ENCODE data around the gene SMIM24.
"Not testable (repeated sequence)": the region's sequence is repeated elsewhere in the genome, so short reads cannot be mapped to it uniquely, and the experiment has no call there.

SMIM24 gene

DNA sequence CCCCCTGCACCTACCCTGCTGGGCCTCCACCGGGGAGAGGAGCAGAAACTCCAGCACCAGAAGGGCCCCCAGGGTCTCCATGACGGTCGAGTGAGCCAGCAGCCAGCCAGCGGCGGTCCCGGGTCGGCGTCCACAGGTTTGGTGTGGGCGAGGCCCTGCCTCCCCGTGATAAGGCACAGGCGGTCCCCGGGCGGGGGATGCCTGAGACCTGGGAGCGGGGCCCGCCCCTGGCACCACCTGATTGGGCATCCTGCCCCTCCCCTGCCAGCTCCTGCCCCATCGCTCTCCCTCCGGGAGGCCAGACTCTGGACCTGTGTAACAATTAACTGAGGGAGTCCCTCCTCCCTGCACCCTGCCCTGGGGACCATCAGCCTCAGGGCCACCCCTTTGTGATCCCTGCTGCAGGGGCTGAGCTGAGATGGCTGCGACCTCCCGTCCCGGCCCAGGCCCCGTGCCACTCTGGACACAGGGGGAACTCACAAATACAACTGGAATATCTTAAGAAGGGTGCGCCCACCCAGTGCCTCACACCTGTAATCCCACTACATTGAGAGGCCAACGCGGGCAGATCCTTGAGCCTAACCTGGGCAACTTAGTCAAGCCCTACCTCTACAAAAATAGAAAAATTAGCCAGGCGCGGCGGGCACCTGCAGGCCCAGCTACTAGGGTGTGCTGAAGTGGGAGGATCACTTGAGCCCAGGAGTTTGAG is at the start of gene SMIM24:
TSS of gene SMIM24 (minus strand) at position 143 of the 709 bp plus-strand sequence. CDS start at position 81, 62 bp downstream.
- DNase-seq = peak; percentile 43

DNA sequence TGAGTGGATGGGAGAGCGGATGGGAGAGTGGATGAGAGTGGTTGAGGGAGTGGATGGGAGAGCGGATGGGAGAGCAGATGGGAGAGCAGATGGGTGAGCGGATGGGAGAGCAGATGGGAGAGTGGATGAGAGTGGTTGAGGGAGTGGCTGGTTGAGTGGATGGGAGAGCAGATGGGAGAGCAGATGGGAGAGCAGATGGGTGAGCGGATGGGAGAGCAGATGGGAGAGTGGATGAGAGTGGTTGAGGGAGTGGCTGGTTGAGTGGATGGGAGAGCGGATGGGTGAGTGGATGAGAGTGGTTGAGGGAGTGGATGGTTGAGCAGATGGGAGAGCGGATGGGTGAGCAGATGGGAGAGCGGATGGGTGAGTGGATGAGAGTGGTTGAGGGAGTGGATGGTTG is 49.0 kb upstream of the SMIM24 start:
- not testable (repeated sequence) for DNase-seq

DNA sequence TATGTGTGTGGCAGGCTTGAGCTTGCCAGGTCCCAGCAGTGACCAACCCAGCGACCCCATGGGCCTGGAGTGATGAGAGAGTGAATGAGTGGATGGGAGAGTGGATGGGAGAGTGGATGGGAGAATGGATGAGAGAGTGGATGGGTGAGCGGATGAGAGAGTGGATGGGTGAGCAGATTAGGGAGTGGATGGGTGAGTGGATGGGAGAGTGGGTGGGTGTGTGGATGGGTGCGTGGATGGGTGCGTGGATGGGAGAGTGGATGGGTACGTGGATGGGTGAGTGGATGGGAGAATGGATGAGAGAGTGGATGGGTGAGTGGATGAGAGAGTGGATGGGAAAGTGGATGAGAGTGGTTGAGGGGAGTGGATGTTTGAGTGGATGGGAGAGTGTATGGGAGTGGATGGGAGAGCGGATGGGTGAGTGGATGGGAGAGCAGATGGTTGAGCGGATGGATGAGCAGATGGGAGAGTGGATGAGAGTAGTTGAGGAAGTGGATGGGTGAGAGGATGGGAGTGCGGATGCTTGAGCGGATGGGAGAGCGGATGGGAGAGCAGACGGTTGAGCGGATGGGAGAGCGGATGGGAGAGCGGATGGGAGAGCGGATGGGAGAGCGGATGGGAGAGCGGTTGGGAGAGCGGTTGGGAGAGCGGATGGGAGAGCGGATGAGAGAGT is 48.4 kb upstream of the SMIM24 start:
- no peak for DNase-seq

DNA sequence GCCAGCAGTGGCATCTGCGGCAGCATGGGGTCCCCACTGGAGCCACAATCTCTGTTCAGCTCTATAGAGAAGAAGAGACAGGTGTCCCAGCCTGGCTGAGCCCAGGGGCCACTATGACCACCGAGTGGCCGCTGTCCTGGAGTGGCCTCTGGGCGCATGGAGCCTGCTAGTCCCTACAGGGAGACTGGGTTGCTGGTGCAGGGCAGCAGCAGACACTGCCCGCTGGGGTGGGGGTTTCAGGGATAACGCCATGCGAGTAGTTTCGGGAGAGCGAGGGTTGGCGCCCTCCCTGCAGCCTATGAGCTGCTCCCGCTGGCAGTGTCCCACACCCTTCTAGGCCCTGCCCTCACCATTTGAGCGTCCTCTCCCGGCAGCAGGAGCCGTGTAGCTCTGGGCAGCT is 47.8 kb upstream of the SMIM24 start:
- DNase-seq = no peak

DNA sequence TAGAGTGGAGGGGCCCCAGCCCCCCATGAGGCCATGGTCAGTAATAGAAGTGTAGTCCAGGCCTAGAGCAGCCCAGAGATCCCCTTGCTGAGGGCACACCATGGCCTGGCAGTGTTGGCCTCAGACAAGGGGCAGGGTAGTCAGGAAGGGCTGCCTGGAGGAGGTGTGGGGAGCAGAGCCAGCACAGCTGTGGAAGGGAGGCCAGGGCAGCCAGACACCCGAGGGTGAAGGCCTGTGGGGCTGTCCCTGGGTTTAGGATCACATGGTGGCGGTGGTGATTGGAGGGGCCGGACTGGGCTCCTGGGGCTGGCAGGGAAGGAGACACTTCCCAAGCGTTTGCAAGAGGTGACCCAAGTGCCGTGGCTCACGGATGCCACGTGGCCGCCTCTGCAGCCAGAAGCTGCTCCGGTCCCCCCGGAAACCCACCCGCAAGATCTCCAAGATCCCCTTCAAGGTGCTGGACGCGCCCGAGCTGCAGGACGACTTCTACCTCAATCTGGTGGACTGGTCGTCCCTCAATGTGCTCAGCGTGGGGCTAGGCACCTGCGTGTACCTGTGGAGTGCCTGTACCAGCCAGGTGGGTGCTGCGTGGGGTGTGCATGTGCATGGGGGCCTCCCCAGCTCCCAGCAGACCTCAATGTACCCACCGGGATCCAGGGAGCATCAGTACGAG is 47.0 kb upstream of the SMIM24 start:
- DNase-seq = no peak

DNA sequence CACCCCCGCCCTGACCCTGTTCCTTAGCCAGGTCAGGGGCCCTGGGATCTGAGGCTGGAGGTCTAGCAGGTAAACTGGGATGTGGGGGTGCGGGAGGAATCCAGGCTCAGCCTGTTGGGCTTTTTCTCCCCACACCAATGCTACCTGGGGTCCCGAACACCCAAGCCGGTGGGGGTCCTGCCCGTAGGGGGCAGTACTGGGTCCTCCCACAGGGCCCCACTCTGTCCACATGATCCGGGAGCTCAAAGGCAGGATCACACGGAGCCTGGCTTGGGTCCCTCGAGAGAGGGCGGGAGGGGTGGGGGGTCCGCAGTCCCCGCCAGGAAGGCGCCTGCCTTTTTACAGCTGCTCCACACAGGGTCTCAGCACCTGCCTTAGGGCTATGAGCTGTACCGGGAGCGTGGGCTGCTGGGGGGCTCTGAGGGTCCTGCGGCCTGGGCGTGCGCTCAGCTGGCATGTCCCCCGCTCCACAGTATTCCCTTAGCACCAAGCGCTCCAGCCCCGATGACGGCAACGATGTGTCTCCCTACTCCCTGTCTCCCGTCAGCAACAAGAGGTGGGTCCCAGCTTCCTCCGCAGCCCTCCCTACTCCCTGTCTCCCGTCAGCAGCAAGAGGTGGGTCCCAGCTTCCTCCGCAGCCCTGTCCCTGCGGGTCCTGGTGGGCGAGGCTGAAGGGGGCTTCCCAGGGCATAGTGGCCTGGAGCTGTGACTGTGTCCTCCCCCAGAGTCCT is 46.3 kb upstream of the SMIM24 start:
- no peak for DNase-seq

DNA sequence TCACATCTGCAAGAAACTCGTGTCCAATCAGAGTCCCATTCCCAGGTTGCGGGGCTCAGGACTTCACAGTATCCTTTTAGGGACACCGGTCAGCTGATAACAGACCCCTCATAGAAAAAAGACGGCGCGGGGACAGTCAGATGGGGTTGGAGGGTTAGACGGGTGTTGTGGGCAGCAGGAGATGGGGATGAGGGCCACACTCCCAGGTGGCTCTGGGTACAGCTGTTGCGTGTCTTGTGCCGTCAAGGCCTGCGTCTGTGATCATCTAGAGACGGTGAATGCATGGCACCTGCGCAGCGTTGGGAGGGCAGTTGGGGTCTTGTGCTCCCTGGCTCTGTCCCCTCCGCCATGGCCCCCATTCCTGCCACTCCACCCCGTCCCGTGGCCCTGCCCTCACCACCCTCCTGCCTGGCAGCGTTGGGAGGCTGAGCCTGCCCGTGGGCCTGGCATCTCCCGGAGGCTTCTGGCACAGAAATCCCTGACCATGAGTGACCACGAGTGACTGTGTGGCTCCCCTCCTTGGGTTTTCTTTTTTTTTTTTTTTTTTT is 44.7 kb upstream of the SMIM24 start:
- DNase-seq = no peak

DNA sequence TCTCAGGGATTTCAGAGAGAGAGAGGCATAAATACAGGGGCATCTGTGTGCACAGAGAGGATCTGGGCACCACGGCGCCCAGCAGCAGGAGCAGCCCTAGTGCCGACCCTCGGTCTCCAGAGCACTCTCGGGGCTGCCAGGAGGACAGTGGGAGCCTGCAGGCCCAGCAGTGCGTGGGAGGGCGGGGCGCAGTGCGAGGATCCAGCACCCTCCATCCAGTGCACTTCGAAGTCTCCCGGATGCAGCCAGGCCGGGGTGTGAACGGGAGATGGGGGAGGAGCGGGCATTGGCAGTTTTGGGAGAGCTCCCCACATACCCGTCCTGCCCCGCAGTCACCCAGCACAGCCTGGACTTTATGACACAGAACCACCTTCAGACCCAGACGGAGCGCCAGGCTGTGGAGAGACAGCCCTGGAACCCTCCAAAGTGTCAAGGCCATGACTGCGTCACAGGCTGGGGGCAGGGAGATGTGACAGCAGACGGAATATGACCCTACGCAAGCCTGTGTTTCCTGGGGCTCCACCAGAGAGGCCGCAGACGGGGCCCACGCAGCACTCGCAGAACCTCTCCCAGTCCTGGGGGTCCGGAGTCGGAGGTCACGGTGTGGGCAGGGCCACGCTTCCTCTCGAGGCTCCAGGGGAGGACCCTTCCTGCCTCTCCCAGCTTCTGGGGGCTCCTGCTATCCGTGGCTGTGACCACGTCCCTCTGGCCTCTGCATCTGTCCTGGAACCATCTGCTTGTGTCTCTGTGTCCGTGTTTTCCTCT is 43.9 kb upstream of the SMIM24 start:
- DNase-seq = no peak

DNA sequence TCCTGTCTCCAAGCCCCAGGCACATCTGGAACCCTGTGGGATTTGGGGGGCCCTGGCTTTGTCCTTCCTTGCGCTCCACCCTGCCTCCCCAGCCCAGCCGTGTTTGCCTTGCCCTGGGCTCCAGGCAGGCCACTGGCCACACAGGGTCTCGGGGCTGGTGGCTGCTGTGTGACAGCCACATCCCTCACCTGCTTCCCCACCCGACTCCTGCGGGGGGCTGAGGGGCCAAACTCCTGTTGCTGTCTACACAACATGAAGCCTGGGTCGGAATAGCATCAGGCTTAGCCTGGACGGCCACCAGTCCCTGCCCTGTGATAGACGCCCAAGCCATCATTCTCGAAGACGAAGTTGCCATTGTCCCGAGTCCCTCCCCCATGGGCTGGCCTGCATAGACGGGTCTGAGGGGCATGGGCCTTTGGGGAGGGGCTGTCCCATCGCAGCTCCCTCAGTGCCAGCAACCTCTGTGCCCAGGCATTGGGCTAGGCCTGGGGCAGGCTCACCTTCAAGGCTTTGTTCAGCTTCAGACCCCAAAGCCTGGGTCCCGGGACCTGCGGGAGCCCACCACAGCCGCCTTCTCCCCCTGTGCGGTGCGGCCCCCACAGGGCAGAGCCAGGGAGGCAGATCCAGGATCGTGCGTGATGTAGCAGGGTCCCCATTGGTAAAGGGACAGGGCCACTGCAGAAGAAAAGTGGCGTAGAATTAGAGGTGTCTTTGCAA is 43.2 kb upstream of the SMIM24 start:
- no peak for DNase-seq

DNA sequence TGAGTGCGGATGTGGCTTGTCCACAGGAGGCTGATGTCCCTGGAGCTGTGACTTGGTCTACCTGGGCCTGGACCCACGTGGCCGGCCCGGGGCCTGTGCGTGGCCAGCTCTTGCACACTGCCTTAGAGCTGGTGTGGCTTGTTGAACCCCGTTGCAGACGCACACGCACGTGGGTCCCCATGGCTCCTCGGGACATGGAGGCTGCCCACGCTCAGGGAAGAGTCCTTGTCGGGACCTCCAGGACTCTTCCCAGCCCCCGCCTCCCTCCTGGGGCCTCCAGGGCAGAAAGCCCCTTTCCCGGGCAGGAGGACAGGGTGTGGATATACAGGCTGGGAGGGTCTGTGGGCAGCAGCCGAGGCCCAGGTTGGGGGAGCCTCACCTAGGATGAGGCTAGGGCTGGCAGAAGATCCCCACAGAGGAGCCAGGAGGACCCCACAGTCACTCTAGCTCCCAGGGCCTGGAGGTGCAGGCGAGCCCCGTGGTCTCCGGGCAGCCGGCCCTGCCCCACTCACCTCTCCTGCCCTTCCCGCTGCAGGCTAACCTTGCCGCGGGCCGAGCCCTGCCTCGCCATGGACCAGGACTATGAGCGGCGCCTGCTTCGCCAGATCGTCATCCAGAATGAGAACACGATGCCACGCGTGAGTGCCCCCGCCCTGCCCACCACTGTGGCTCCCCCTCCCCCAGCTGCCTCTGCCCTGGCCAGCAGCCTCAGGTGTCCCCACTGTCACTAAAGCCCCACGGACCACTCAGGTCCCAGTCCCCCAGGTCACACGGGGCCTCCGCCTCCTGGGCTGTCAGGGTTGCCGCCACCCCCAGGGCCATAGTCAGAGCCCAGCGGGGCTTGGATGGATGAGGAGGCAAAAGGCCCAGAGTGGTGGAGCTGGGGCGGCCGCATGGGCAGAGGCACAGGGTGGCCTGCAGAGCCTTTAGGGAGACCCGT is 42.4 kb upstream of the SMIM24 start:
- DNase-seq = no peak

DNA sequence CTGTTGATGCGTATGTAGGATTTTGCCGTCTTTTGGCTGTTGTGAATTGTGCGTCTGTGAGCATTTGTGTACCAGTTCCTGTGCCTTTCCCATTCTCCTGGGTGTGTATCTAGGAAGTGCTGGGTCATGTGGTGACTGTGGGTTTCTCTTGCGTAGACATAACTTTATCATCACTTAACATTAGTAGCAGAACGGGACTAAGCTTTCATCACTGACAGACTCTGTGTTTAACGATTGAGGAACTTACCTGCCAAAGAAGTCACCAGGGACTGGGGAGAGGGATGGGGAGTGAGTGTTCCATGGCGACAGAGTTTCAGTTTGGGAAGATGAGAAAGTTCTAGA is 40.8 kb upstream of the SMIM24 start:
- peak; percentile 72 for DNase-seq

DNA sequence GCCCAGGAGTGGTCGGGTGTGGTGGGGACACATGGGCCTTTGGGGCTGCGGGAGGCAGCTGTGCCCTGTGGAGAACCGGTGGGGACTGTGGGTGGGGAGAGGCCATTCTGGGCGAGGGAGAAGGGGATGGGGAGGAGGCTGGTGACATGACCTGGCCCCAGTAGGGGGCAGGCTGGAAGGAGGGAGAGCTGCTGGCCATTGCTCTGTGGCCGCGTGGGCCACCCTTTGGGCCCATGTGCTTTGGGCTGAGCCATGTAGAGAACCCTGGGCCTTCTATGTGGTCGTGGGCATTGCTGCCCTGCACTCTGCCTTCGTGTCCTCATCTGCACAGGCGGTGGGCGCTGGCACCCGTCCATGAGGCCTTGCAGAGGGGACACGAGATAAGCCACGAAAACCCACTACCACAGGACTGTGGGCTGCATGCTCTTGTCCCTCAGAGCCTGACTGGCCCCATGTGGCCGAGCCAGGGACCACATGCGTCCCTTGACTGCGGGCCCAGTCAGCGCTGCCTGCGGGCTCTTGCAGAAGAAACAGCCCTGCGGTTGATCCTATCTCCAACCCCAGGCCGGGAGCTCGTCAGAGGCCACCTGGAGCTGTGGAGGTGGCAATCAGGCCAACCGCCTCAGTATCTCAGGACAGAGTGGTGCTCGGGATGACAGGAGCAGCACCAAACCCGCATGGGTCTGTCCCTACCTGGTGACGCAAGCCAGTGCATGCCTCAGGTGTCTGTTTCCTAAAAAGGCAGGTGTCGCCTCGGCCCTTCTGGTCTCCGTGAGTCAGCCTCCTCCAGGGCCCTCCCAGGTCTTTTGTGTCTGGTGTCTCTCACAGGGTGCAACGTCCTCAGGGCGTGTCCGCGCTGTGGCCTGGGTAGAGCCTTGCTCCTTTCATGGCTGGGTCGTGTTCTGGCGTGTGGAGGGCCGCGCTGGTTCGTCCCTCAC is 40.1 kb upstream of the SMIM24 start:
- peak; percentile 80 for DNase-seq

DNA sequence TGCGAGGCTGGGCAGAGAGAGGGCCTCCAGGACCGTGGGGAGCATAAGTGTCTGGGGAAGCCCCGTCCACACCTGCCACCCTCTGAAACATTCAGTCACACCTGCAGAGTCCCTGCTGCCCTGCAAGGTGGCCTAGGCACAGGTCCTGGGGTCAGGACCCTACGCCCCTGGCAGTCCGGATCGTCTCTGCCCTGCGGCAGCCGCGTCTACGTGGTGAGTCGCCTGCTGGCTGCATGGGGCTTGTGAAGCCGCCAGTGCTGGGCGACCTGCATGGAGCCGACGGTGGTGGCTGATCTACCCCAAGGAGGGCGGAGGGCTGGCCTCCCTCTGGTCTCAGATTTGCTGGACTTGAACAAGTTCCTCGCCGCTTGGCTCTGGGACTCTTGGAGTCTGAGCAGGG is 38.8 kb upstream of the SMIM24 start:
- DNase-seq = no peak

DNA sequence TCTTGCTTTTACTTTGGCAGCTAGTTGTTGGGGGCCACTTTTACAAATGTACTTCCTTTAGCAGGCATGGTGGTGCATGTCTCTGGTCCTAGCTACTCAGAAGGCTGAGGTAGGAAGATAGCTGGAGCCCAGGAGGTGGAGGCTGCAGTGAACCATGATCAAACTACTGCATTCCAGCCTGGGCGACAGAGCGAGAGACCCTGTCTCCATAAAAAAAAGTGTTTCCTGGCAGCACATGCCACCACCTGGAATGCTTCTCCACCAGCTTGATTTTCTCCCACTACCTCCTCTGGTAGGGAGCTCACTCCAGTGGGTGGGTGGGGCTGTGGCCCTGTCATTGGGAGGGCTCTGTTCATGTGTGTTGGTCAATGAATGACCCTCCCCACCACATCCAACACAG is 38.3 kb upstream of the SMIM24 start:
- no peak for DNase-seq

DNA sequence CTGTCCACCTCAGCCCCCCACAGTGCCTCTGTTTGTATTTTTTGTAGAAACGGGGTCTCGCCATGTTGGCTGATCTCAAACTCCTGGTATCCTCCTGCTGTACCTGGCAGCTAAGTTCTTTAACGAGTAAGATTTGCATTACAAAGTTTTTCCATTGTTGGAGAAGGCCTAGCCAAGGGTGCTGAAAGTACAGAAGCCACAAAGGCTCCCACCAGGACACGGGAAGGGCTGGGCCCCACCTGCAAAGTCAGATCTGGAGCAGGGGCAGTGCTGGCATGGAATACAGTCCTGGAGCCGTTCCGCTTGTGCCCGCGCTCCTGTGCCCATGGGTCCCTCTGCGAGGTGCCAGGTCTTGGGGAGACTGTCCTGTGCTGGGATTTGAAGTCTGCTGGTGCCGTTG is 37.9 kb upstream of the SMIM24 start:
- no peak for DNase-seq

DNA sequence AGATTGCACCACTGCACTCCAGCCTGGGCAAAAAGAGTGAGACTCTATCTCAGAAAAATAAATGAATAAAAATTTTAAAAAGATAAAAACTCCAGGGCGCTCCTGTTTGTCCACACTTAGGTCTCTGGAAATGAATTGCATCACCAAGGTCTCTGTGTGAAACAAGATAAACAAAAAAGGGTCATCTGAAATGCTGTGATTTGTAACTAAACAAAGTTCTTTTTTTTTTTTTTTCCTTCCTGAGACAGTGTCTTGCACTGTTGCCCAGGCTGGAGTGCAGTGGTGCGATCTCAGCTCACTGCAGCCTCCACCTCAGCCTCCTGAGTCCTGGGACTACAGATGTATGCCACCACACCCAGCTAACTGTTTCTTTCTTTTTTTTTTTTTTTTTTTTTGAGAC is 37.3 kb upstream of the SMIM24 start:
- no peak for DNase-seq

DNA sequence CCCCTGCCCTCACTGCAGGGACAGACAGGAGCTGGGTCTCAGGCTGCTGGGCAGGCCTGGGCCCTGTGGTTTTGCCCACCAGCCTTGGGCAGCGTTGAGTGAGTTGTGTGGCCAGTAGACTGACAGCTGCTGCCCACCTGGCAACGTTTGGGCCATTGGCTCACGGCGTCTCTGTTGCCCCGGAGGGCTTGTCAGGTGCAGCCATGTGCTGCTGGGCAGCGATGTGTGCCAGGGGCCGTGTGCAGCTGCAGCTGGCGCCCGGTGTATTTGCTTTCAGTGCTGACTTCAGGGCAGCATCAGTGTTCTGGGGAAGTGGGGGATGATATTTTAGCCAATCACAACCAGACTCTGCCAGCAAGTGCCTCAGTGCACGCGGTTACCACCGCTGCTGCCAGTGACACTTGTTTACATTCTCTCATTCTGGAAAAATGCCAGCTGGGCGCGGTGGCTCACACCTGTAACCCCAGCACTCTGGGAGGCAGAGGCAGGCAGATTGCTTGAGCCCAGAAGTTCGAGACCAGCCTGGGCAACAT is 36.4 kb upstream of the SMIM24 start:
- peak; percentile 32 for DNase-seq

DNA sequence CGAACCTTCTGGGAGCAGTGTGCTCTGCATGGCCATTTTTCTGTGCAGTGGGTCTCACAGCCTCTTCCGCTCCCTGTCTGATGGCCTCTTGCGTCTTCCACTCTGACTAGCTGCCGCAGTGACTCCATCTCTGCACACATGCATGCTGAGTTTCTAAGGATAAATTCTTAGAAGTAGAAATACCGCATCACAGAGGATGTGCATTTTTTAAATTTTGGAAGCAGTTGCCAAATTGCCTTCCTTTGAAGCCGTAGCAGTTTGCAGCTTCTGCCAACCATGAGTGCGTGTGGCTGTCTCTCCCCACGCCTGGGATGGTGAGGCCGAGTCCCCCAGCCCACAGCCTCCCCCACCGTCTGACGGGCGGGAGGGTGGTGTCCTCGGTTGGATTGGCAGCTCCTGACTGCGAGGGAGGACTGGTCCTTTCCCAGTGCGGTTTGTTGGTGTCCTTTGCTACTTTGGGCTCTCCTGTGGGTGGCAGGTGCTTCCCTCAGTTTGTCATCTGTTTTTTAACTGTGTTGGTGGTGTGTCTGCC is 35.6 kb upstream of the SMIM24 start:
- DNase-seq = no peak

DNA sequence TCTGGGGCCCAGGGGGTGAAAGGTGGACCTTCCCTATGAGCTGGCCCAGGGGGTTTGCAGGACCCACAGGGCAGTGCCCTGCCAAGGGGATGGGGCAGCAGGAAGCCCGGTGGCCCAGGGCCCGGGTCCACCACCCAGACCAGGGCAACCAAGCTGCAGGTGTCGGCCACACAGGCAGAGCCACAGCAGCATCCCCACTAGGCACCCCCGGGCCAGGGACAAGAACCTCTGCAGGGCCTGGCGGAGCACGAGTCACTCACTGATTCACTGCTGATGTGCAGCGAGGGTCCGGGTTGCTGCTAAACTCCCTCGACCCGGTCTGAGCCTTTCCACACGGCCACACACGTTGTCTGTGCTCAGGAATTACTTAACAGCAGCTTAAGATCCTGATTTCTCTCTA is 34.6 kb upstream of the SMIM24 start:
- no peak for DNase-seq

Measured in hematopoietic multipotent progenitor cell treated with erythropoietin and hydrocortisone succinate and interleukin-3 and kit ligand, for 6 days (in vitro differentiated cells).